Caco-2 (cell line): ENCODE data around the gene TMEM107. TPM values are rescaled to one million over a fixed set of nuclear protein-coding genes. Genes with fewer than 3 reads are reported as not detected.

Experiments used
- BruUV-seq: library from RNA; stranded (reverse); fragments of 400-500 nt; replicated peaks from 2 replicates; lab custom pipeline; 2021; lab: Mats Ljungman, UMichigan
- CTCF ChIA-PET: fragments of 300-600 bp; sonication (Branson Sonifier 250); formaldehyde crosslinking; loops from one replicate; lab custom pipeline; 2022; ENCODE audit warnings: antibody characterized with exemption; lab: Charles Lee
- POLR2A ChIA-PET: fragments of 300-600 bp; sonication (Branson Sonifier 250); formaldehyde crosslinking; loops from one replicate; lab custom pipeline; 2022; ENCODE audit warnings: antibody characterized with exemption; lab: Charles Lee
- DNase-seq, 2 experiments: peaks; one replicate each; pipeline versions ENCODE4 v3.0.0 to v3.0.0-alpha.2; 2020 to 2022
- H3K27me3 ChIP-seq: replicated peaks from 2 replicates; pipeline ENCODE4 v1.6.0; 2011; ENCODE audit warnings: low read length; ENCODE audit not compliant: control insufficient read depth, insufficient read depth
- H3K36me3 ChIP-seq: 2 replicates; pipeline ENCODE4 v1.5.1; 2011; ENCODE audit warnings: low read length; ENCODE audit not compliant: control insufficient read depth, insufficient read depth
- H3K4me1 ChIP-seq: fragments of 250-450 bp; sonication (Bioruptor Pico); 2 replicates; pipeline ENCODE4 v1.5.1; 2020; ENCODE audit warnings: mild to moderate bottlenecking
- H3K4me3 ChIP-seq: 2 replicates; pipeline ENCODE4 v1.5.1; 2011; ENCODE audit warnings: low read depth, mild to moderate bottlenecking, control low read depth, low read length
- H3K9me3 ChIP-seq: fragments of 250-450 bp; sonication (Bioruptor Pico); 2 replicates; pipeline ENCODE4 v1.5.1; 2020; ENCODE audit warnings: mild to moderate bottlenecking, moderate library complexity
- H3K27ac Mint-ChIP-seq: one replicate; pipeline ENCODE4 v1.8.0; 2022; ENCODE audit warnings: mixed read lengths; ENCODE audit not compliant: unreplicated experiment
- H3K27me3 Mint-ChIP-seq: one replicate; pipeline ENCODE4 v1.8.0; 2022; ENCODE audit warnings: mixed read lengths; ENCODE audit not compliant: insufficient read depth, unreplicated experiment
- H3K36me3 Mint-ChIP-seq: one replicate; pipeline ENCODE4 v1.8.0; 2022; ENCODE audit warnings: mild to moderate bottlenecking, mixed read lengths; ENCODE audit not compliant: insufficient read depth, unreplicated experiment
- H3K4me1 Mint-ChIP-seq: one replicate; pipeline ENCODE4 v1.8.0; 2022; ENCODE audit warnings: low read depth, mixed read lengths; ENCODE audit not compliant: unreplicated experiment
- H3K4me3 Mint-ChIP-seq: one replicate; pipeline ENCODE4 v1.8.0; 2022; ENCODE audit warnings: mild to moderate bottlenecking, moderate library complexity, mixed read lengths; ENCODE audit not compliant: unreplicated experiment
- H3K9me3 Mint-ChIP-seq: one replicate; pipeline ENCODE4 v1.8.0; 2022; ENCODE audit warnings: mixed read lengths; ENCODE audit not compliant: unreplicated experiment
- CTCF ChIP-seq, 2 experiments: fragments of 200-600 bp in 1 of 2; IDR thresholded peaks; 1 replicate in 1 of 2; 2 replicates in 1 of 2; pipeline versions ENCODE4 v1.5.1 to v1.8.0; 2011 to 2022; ENCODE audit warnings: antibody characterized with exemption in 1 of 2, control low read depth in 1 of 2, inconsistent platforms in 1 of 2, low read depth in 1 of 2, low read length in 1 of 2, mild to moderate bottlenecking in 1 of 2, moderate library complexity in 1 of 2; ENCODE audit not compliant: insufficient read depth in 1 of 2, severe bottlenecking in 1 of 2, unreplicated experiment in 1 of 2
- intact Hi-C: fragments of 100-400 bp; cut with micrococcal nuclease; formaldehyde crosslinking; loops from one replicate; pipeline ENCODE4 v1.10.0; 2022; ENCODE audit not compliant: unreplicated experiment
- total RNA-seq: library from RNA; stranded (reverse); gene quantifications from 2 replicates; pipeline ENCODE4 v1.2.3, GENCODE V29; 2022

TMEM107 gene
- total RNA-seq, 1 experiment from 2014 or later = 5.4 TPM

- intact Hi-C loops = no loop called here
- TF ChIP-seq CTCF (IDR thresholded peaks at IDR 0.05; ENCODE audit: insufficient read depth in 1 of 2, low read depth in 1 of 2, low read length in 1 of 2, severe bottlenecking in 1 of 2, unreplicated experiment in 1 of 2) = no peak
- H3K4me3 Mint-ChIP-seq = peak within 1 kb of the TSS; percentile 83
- peak within 1 kb of the TSS; percentile 81 for H3K4me3 ChIP-seq
- H3K36me3 ChIP-seq = no peaks in the 10 kb centered on the region
- H3K27me3 ChIP-seq = no peaks in the 10 kb centered on the region
- H3K4me1 Mint-ChIP-seq = peaks cover 5% of the 10 kb centered on the region
- CTCF ChIA-PET = no interaction called here
- peak within 1 kb of the TSS; percentile 93 for H3K27ac Mint-ChIP-seq
- H3K9me3 Mint-ChIP-seq = no peaks in the 10 kb centered on the region
- no peaks in the 10 kb centered on the region for H3K27me3 Mint-ChIP-seq
- no peaks in the 10 kb centered on the region for H3K9me3 ChIP-seq
- H3K4me1 ChIP-seq = peaks cover 9% of the 10 kb centered on the region; the same call in 1 of the 2 replicates
- no TSS peak for BruUV-seq
- POLR2A ChIA-PET = no interaction called here
- peaks cover 29% of the 10 kb centered on the region for H3K36me3 Mint-ChIP-seq
- peak in 1 of 2 experiments; percentile 74 for DNase-seq
These were observed 13.8 kb downstream of the TMEM107 start, which contains the start of gene VAMP2 for GRCh38 chr17:8162233-8162996. TSS of gene VAMP2 (minus strand) at chr17:8162948. CDS start at chr17:8162879, 69 bp downstream.

GRCh38 chr17:8161289-8162232, 14.6 kb downstream of the TMEM107 start:
- H3K4me3 ChIP-seq = peak overlapping the region; percentile 81
- BruUV-seq = no TSS peak
- no peaks in the 10 kb centered on the region for H3K27me3 ChIP-seq
- Mint-ChIP-seq H3K4me3 (peak overlapping the region; percentile 83), H3K27me3 (no peaks in the 10 kb centered on the region), H3K9me3 (no peaks in the 10 kb centered on the region), H3K4me1 (peaks cover 5% of the 10 kb centered on the region), H3K36me3 (peaks cover 29% of the 10 kb centered on the region), H3K27ac (no peak overlapping the region)
- H3K36me3 ChIP-seq = no peaks in the 10 kb centered on the region
- peaks cover 9% of the 10 kb centered on the region; the same call in 1 of the 2 replicates for H3K4me1 ChIP-seq
- ChIA-PET CTCF (no interaction called here), POLR2A (interaction anchor here (1.7 kb wide), 1 partner anchor 11 kb away, joined by 5 read pairs; no protein-coding TSS in a partner anchor)
- DNase-seq = no peak
- intact Hi-C loops = no loop called here
- H3K9me3 ChIP-seq = no peaks in the 10 kb centered on the region
- TF ChIP-seq CTCF (IDR thresholded peaks at IDR 0.05; ENCODE audit: insufficient read depth in 1 of 2, low read depth in 1 of 2, low read length in 1 of 2, severe bottlenecking in 1 of 2, unreplicated experiment in 1 of 2) = no peak

DNA sequence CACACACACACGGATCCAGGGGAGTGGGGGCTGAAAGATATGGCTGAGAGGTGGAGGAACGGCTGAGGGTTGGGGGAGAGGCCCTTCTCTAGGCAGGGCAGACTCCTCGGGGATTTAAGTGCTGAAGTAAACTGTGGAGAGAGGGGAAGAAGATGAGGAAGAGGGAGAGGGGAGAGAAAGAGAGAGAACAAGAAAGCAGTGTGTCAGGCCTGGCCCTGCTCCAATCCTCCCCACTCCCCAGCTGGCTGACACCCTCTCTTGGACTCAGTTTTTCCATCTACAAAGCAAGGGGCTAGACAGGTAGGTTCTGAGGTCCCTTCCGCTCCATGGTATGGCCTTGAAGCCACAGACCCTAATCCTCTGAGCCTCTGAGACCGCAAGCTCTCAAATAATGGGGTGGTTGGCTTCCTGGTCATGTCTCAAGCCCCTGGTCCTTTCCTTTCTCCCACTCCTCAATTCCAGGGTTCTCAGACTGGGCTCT, 15.4 kb downstream of the TMEM107 start:
- Histone ChIP-seq H3K36me3 (no peaks in the 10 kb centered on the region), H3K9me3 (no peaks in the 10 kb centered on the region), H3K4me3 (no peak overlapping the region), H3K4me1 (peaks cover 9% of the 10 kb centered on the region; the same call in 1 of the 2 replicates), H3K27me3 (no peaks in the 10 kb centered on the region)
- no peak for TF ChIP-seq CTCF (IDR thresholded peaks at IDR 0.05; ENCODE audit: insufficient read depth in 1 of 2, low read depth in 1 of 2, low read length in 1 of 2, severe bottlenecking in 1 of 2, unreplicated experiment in 1 of 2)
- H3K4me3 Mint-ChIP-seq = peak overlapping the region; percentile 49
- CTCF ChIA-PET = no interaction called here
- H3K9me3 Mint-ChIP-seq = no peaks in the 10 kb centered on the region
- BruUV-seq = no TSS peak
- DNase-seq = no peak
- no peak overlapping the region for H3K27ac Mint-ChIP-seq
- H3K36me3 Mint-ChIP-seq = peaks cover 29% of the 10 kb centered on the region
- POLR2A ChIA-PET = interaction anchor here (1.7 kb wide), 1 partner anchor 12 kb away, joined by 5 read pairs; no protein-coding TSS in a partner anchor
- H3K27me3 Mint-ChIP-seq = no peaks in the 10 kb centered on the region
- intact Hi-C loops = no loop called here
- H3K4me1 Mint-ChIP-seq = peaks cover 5% of the 10 kb centered on the region
